T-helper 2 cell treated with Interferon-gamma antibody and Interleukin-4, amounts not matched to agents 5 μg/mL and 100 μg/mL, for 36 hours (primary cell): Measurements from ENCODE around the gene PSME2.

Source experiments
- DNase-seq: peaks from one replicate; pipeline ENCODE4 v3.0.0; 2021; ENCODE audit warnings: low spot score
- H3K27ac Mint-ChIP-seq: one replicate; pipeline ENCODE4 v1.8.0; 2021; ENCODE audit warnings: mild to moderate bottlenecking, mixed read lengths
- H3K27me3 Mint-ChIP-seq: one replicate; pipeline ENCODE4 v1.8.0; 2021; ENCODE audit warnings: low read depth, mixed read lengths
- H3K36me3 Mint-ChIP-seq: one replicate; pipeline ENCODE4 v1.8.0; 2021; ENCODE audit warnings: low read depth, mixed read lengths
- H3K4me1 Mint-ChIP-seq: one replicate; pipeline ENCODE4 v1.8.0; 2021; ENCODE audit warnings: low read depth, mixed read lengths
- H3K4me3 Mint-ChIP-seq: one replicate; pipeline ENCODE4 v1.8.0; 2022; ENCODE audit warnings: mild to moderate bottlenecking, moderate library complexity, mixed read lengths
- H3K9me3 Mint-ChIP-seq: one replicate; pipeline ENCODE4 v1.8.0; 2021; ENCODE audit warnings: mixed read lengths

Gene PSME2

DNA sequence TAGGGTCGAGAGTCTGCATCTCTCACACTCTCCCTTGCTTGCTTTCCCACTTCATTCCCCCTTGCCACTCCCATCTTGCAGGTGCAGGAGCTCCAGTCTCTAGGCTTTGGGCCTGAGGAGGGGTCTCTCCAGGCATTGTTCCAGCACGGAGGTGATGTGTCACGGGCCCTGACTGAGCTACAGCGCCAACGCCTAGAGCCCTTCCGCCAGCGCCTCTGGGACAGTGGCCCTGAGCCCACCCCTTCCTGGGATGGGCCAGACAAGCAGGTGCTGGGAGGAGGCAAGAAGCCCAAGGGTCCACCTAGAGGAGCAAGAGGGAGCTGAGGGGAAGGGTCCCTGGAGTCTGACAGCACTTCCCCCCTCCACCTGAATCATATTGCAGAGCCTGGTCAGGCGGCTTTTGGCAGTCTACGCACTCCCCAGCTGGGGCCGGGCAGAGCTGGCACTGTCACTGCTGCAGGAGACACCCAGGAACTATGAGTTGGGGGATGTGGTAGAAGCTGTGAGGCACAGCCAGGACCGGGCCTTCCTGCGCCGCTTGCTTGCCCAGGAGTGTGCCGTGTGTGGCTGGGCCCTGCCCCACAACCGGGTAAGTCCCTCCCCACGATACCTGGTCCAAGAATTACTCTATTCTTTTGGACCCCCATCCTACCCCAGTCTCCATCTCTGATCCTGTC lies 5.1 kb upstream of the PSME2 start:
- DNase-seq, result no peak
- Mint-ChIP-seq H3K36me3 (peaks cover 61% of the 10 kb centered on the region), H3K27me3 (no peaks in the 10 kb centered on the region), H3K4me3 (no peak overlapping the region), H3K9me3 (no peaks in the 10 kb centered on the region), H3K4me1 (peaks cover 24% of the 10 kb centered on the region), H3K27ac (no peak overlapping the region)

DNA sequence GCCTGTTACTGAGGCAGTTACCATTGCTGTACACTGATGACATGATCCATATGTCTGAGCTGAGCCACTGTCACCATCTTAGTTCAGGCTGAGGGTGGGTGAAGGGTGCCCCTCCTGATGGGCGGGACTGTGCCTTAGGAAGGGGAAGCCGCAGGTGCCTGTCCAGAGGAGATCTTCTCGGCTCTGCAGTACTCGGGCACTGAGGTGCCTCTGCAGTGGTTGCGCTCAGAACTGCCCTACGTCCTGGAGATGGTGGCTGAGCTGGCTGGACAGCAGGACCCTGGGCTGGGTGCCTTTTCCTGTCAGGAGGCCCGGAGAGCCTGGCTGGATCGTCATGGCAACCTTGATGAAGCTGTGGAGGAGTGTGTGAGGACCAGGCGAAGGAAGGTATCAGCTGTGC lies 4.6 kb upstream of the PSME2 start:
- Mint-ChIP-seq H3K9me3 (no peaks in the 10 kb centered on the region), H3K27me3 (no peaks in the 10 kb centered on the region), H3K4me1 (peaks cover 24% of the 10 kb centered on the region), H3K36me3 (peaks cover 64% of the 10 kb centered on the region), H3K27ac (no peak overlapping the region), H3K4me3 (no peak overlapping the region)
- no peak for DNase-seq

DNA sequence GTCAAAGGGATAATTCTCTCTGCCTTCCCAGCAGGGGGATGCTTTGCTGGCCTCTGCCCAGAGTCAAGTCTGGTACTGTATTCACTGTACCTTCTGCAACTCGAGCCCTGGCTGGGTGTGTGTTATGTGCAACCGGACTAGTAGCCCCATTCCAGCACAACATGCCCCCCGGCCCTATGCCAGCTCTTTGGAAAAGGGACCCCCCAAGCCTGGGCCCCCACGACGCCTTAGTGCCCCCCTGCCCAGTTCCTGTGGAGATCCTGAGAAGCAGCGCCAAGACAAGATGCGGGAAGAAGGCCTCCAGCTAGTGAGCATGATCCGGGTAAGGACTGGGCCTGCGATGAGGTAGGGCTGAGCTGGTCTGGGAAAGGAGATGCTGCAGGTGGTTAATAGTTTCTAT lies 4.2 kb upstream of the PSME2 start:
- peaks cover 64% of the 10 kb centered on the region for H3K36me3 Mint-ChIP-seq
- no peak for DNase-seq
- peaks cover 26% of the 10 kb centered on the region for H3K4me1 Mint-ChIP-seq
- H3K27ac Mint-ChIP-seq, result peak overlapping the region; percentile 34
- H3K27me3 Mint-ChIP-seq, result no peaks in the 10 kb centered on the region
- H3K4me3 Mint-ChIP-seq, result peak overlapping the region; percentile 3
- H3K9me3 Mint-ChIP-seq, result no peaks in the 10 kb centered on the region

GRCh38 chr14:24150061-24150460 lies 3.7 kb upstream of the PSME2 start:
- Mint-ChIP-seq H3K27ac (no peak overlapping the region), H3K4me3 (no peak overlapping the region), H3K9me3 (no peaks in the 10 kb centered on the region), H3K36me3 (peaks cover 64% of the 10 kb centered on the region), H3K4me1 (peaks cover 32% of the 10 kb centered on the region), H3K27me3 (no peaks in the 10 kb centered on the region)
- DNase-seq, result no peak

GRCh38 chr14:24149302-24149969 lies 3.0 kb upstream of the PSME2 start:
- DNase-seq, result no peak
- Mint-ChIP-seq H3K36me3 (peaks cover 62% of the 10 kb centered on the region), H3K4me1 (peaks cover 36% of the 10 kb centered on the region), H3K4me3 (peak overlapping the region; percentile 100), H3K27me3 (no peaks in the 10 kb centered on the region), H3K27ac (peak overlapping the region; percentile 26), H3K9me3 (no peaks in the 10 kb centered on the region)

DNA sequence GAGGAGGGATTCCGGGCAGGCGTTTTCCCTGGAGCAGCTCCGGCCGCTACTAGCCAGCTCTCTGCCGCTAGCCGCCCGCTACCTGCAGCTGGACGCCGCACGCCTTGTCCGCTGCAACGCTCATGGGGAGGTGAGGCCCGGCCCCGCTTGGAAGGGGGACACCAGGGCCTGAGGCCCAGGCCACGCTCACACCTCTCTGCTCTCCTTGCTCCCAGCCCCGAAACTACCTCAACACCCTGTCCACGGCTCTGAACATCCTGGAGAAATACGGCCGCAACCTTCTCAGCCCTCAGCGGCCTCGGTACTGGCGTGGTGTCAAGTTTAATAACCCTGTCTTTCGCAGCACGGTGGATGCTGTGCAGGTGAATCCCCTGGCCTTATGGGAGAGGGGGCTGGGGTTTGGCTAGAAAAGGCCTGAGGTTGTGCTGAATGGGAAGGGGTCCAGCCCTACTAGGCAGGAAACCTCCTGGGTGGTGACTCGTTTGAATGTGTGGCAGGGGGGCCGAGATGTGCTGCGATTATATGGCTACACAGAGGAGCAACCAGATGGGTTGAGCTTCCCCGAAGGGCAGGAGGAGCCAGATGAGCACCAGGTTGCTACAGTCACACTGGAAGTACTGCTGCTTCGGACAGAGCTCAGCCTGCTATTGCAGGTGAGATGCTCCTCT lies 1.5 kb upstream of the PSME2 start:
- H3K9me3 Mint-ChIP-seq, result no peaks in the 10 kb centered on the region
- H3K36me3 Mint-ChIP-seq, result peaks cover 73% of the 10 kb centered on the region
- peak overlapping the region; percentile 82 for H3K27ac Mint-ChIP-seq
- peak overlapping the region; percentile 100 for H3K4me3 Mint-ChIP-seq
- no peak for DNase-seq
- H3K4me1 Mint-ChIP-seq, result peaks cover 48% of the 10 kb centered on the region
- no peaks in the 10 kb centered on the region for H3K27me3 Mint-ChIP-seq

DNA sequence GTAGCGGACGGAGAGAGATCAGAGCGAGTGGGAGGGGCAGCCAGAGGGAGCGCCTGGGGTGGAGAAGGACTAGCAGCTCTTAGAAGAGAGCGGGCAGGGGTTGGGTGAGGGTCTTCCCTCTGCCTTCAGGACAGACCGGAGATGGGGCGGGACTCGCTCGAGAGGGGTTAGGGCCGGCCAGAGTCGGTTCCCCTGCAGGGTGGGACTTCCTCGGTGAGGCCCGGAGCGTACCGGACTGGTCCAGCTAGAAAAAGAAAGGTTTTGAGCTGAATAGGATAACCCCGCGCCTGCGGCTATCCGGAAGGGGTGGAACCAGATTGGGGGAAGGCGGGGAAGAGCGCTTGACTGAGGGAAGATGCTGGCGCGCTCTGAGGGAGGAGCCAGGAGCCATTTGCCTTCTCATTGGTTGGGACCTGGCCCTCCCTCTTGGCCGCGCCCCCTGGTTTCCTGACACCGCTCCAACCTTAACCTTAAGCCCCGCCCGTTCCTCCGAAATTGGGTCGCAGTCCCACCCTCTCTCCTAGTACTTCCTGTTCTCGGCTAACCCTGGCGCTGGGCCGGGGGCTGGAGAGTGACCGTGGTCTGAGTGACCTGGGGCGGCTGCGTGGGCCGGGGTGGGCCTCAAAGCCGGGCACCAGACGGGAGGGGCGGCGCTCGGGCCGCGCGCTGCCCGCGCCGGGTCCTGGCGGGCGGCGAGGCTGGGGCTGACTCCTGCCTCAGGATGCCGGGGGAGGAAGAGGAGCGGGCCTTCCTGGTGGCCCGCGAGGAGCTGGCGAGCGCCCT lies 759 bp upstream of the PSME2 start, which contains the start of gene RNF31:
RNF31 (plus strand) TSS at position 521 of the 783 bp plus-strand sequence; CDS start at position 722, 201 bp downstream.
- Mint-ChIP-seq H3K4me3 (peak within 1 kb of the TSS; percentile 100), H3K36me3 (peaks cover 73% of the 10 kb centered on the region), H3K4me1 (peaks cover 51% of the 10 kb centered on the region), H3K27me3 (no peaks in the 10 kb centered on the region), H3K27ac (peak within 1 kb of the TSS; percentile 100), H3K9me3 (no peaks in the 10 kb centered on the region)
- DNase-seq, result peak; percentile 98

DNA sequence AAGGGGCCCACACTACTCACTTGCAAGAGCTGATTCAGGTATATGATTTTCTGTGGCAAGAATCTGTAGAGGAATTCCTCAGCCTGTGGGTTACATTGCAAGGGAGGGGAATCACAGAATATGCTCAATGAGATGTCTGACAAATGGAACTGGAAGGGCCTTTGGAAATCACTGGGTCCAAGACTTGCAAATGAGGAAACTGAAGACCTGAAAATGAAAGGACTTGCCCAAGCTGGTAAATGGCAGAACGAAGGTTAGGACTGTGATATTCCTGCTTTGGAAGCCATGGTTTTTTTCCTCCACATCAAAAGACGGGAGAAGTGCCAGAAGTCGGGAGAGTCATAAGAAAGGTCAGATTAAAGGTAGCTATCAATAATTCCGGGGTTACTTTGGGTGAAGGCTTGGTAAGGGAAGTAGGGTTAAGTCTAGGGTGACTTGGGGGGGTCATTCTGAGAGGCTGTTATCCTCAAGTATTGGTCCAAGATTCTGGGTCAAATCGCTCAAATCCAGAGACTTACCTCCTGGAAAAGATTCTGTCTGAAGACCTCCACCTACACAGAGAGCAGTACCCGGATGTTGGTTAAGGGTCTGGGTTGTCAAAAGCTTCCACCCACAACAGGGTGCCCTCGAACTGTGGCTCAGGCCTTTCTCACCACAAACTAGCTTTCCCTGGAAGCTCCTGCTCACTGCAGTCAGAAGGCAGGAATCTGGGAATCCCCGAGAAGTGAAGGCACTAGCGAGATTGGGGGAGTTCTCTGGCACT lies 539 bp downstream of the PSME2 start:
- Mint-ChIP-seq H3K9me3 (no peaks in the 10 kb centered on the region), H3K4me1 (peaks cover 53% of the 10 kb centered on the region), H3K27ac (peak overlapping the region; percentile 100), H3K4me3 (peak overlapping the region; percentile 100), H3K27me3 (no peaks in the 10 kb centered on the region), H3K36me3 (peaks cover 67% of the 10 kb centered on the region)
- no peak for DNase-seq

DNA sequence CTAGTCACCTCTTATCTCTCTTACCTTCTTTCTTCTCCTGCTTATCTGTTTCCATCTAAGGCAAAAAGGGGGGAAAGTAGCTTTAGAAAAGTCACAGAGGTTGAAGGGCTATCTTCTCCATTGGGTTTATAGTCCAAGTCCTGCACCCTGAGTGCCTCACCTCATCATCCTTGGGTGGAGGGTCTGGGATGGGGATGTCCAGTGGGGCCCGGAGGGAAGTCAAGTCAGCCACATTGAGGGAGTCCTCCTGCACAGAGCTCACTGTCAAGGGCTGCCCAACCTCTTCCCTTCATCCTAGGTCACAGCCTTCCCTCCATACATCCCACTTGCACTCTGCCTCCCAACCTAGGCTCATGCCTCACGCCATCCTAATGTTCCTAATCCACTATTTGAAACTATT lies 1.2 kb downstream of the PSME2 start:
- peak overlapping the region; percentile 100 for H3K27ac Mint-ChIP-seq
- H3K9me3 Mint-ChIP-seq, result no peaks in the 10 kb centered on the region
- peak overlapping the region; percentile 100 for H3K4me3 Mint-ChIP-seq
- no peaks in the 10 kb centered on the region for H3K27me3 Mint-ChIP-seq
- no peak for DNase-seq
- peaks cover 49% of the 10 kb centered on the region for H3K4me1 Mint-ChIP-seq
- H3K36me3 Mint-ChIP-seq, result peaks cover 67% of the 10 kb centered on the region

- Mint-ChIP-seq H3K4me3 (peak overlapping the region; percentile 100), H3K27me3 (no peaks in the 10 kb centered on the region), H3K9me3 (no peaks in the 10 kb centered on the region), H3K27ac (peak overlapping the region; percentile 50), H3K4me1 (peaks cover 50% of the 10 kb centered on the region), H3K36me3 (peaks cover 68% of the 10 kb centered on the region)
- no peak for DNase-seq
Measured at GRCh38 chr14:24144451-24144850, 2.0 kb downstream of the PSME2 start.

DNA sequence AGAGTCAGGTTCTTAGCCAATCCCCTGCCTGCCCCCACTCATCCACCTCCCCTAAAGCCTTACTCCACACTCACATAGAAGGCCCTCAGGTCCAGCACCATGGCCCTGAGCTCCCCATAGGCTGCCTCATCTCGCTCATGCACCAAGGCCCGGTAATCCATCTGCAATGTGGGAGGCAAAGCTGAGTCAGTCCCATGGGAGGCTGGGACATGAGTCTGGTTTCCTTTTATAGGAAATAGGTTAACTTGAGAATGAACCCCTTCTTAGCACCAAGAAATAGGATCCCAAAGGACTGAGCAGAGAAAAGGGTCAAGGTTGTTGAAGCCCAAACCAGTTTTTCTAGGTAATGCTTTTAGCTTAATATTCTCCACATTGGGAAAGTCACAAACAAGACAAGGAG lies 2.9 kb downstream of the PSME2 start:
- H3K4me1 Mint-ChIP-seq, result peaks cover 50% of the 10 kb centered on the region
- peaks cover 68% of the 10 kb centered on the region for H3K36me3 Mint-ChIP-seq
- H3K27ac Mint-ChIP-seq, result peak overlapping the region; percentile 69
- no peaks in the 10 kb centered on the region for H3K9me3 Mint-ChIP-seq
- no peak for DNase-seq
- peak overlapping the region; percentile 99 for H3K4me3 Mint-ChIP-seq
- no peaks in the 10 kb centered on the region for H3K27me3 Mint-ChIP-seq

- Mint-ChIP-seq H3K36me3 (peaks cover 80% of the 10 kb centered on the region), H3K27me3 (no peaks in the 10 kb centered on the region), H3K27ac (peak within 1 kb of the TSS; percentile 84), H3K4me3 (peak within 1 kb of the TSS; percentile 99), H3K9me3 (no peaks in the 10 kb centered on the region), H3K4me1 (peaks cover 60% of the 10 kb centered on the region)
- peak; percentile 100 for DNase-seq
Measured at GRCh38 chr14:24141097-24141880, 5.1 kb downstream of the PSME2 start, which contains the start of gene EMC9. EMC9 (minus strand) TSS chr14:24141591; CDS start chr14:24141304, 287 bp downstream.
